Astrocyte of the hippocampus (primary cell): ENCODE measurements around the gene PTBP1.

Source experiments
- DNase-seq: peaks from one replicate; pipeline ENCODE4 v3.0.0; 2011; ENCODE audit warnings: low read depth, low spot score

The PTBP1 gene

GRCh38 chr19:772730-773436 lies 24.4 kb upstream of the PTBP1 start:
- peak; percentile 36 for DNase-seq

- DNase-seq, result no peak
Measured at GRCh38 chr19:776549-776948, 20.7 kb upstream of the PTBP1 start.

- peak; percentile 88 for DNase-seq
Measured at GRCh38 chr19:778910-779653, 18.2 kb upstream of the PTBP1 start.

GRCh38 chr19:780935-781334 lies 16.3 kb upstream of the PTBP1 start:
- DNase-seq, result no peak

- no peak for DNase-seq
Measured at GRCh38 chr19:781800-782184, 15.5 kb upstream of the PTBP1 start.

- peak; percentile 89 for DNase-seq
Measured at GRCh38 chr19:782185-782877, 14.9 kb upstream of the PTBP1 start.

GRCh38 chr19:782878-783668 lies 14.2 kb upstream of the PTBP1 start:
- DNase-seq, result no peak

- DNase-seq, result no peak
Measured at GRCh38 chr19:784541-784940, 12.7 kb upstream of the PTBP1 start.

GRCh38 chr19:787536-787935 lies 9.7 kb upstream of the PTBP1 start:
- DNase-seq, result no peak

- DNase-seq, result no peak
Measured at GRCh38 chr19:788686-788982, 8.6 kb upstream of the PTBP1 start.

GRCh38 chr19:788983-789700 lies 8.1 kb upstream of the PTBP1 start:
- DNase-seq, result no peak

GRCh38 chr19:789701-790060 lies 7.6 kb upstream of the PTBP1 start:
- peak; percentile 31 for DNase-seq

GRCh38 chr19:791007-791566 lies 6.2 kb upstream of the PTBP1 start:
- DNase-seq, result no peak

GRCh38 chr19:791567-792305 lies 5.5 kb upstream of the PTBP1 start:
- DNase-seq, result no peak

GRCh38 chr19:792306-792885 lies 4.9 kb upstream of the PTBP1 start:
- DNase-seq, result no peak

- no peak for DNase-seq
Measured at GRCh38 chr19:793806-794205, 3.4 kb upstream of the PTBP1 start.

- DNase-seq, result peak; percentile 56
Measured at GRCh38 chr19:795073-795611, 2.1 kb upstream of the PTBP1 start.

GRCh38 chr19:795691-796581 lies 1.3 kb upstream of the PTBP1 start:
- DNase-seq, result no peak
